WTC11 (cell line): ENCODE data around the gene STK32C. TPM values are rescaled to one million over a fixed set of nuclear protein-coding genes. Genes with fewer than 3 reads are reported as not detected.

Experiments
- ATAC-seq: fragments of 200-7000 bp; cut with Tn5 transposase; 2 replicates; pipeline ENCODE4 v1.10.0; 2021; ENCODE audit warnings: mild to moderate bottlenecking, moderate library complexity
- CTCF ChIA-PET: fragments of 300-600 bp; sonication (Branson Sonifier 250); formaldehyde crosslinking; loops from one replicate; lab custom pipeline; 2021; ENCODE audit warnings: antibody characterized with exemption; lab: Charles Lee
- POLR2A ChIA-PET: fragments of 350-600 bp; sonication (Branson Sonifier 250); formaldehyde crosslinking; loops from one replicate; lab custom pipeline; 2021; ENCODE audit warnings: antibody characterized with exemption; lab: Charles Lee
- DNase-seq: peaks from one replicate; pipeline ENCODE4 v3.0.0; 2021; ENCODE audit warnings: low spot score
- H3K27ac Mint-ChIP-seq: 2 replicates; pipeline ENCODE4 v1.8.0; 2021; ENCODE audit warnings: mixed read lengths
- H3K27me3 Mint-ChIP-seq: 2 replicates; pipeline ENCODE4 v1.8.0; 2021; ENCODE audit warnings: low read depth, mild to moderate bottlenecking, moderate library complexity, mixed read lengths
- H3K36me3 Mint-ChIP-seq: 2 replicates; pipeline ENCODE4 v1.8.0; 2021; ENCODE audit warnings: mixed read lengths
- H3K4me1 Mint-ChIP-seq: 2 replicates; pipeline ENCODE4 v1.8.0; 2022; ENCODE audit warnings: mixed read lengths
- H3K4me3 Mint-ChIP-seq: 2 replicates; pipeline ENCODE4 v1.8.0; 2021; ENCODE audit warnings: mild to moderate bottlenecking, moderate library complexity, mixed read lengths
- H3K9me3 Mint-ChIP-seq: 2 replicates; pipeline ENCODE4 v1.8.0; 2021; ENCODE audit warnings: mixed read lengths
- ELF4 ChIP-seq: sonication (generic); formaldehyde crosslinking; IDR thresholded peaks from 2 replicates; pipeline ENCODE4 v1.8.1; 2022; ENCODE audit warnings: low read depth, mild to moderate bottlenecking, moderate library complexity, missing genetic modification reagents
- FOXJ3 ChIP-seq: sonication (generic); formaldehyde crosslinking; IDR thresholded peaks from 2 replicates; pipeline ENCODE4 v1.9.0; 2021; ENCODE audit warnings: missing genetic modification reagents, mild to moderate bottlenecking, borderline replicate concordance
- KAT7 ChIP-seq: sonication (generic); formaldehyde crosslinking; IDR thresholded peaks from 2 replicates; pipeline ENCODE4 v1.8.1; 2023; ENCODE audit warnings: missing genetic modification reagents, mild to moderate bottlenecking, borderline replicate concordance
- NR1H2 ChIP-seq: sonication (generic); formaldehyde crosslinking; IDR thresholded peaks from 2 replicates; pipeline ENCODE4 v1.9.0; 2021; ENCODE audit warnings: mild to moderate bottlenecking, moderate library complexity, missing genetic modification reagents
- NR3C1 ChIP-seq: sonication (generic); formaldehyde crosslinking; conservative IDR thresholded peaks from 2 replicates; pipeline ENCODE4 v1.8.1; 2023; ENCODE audit warnings: low read depth, mild to moderate bottlenecking, missing genetic modification reagents
- RELA ChIP-seq: sonication (generic); formaldehyde crosslinking; IDR thresholded peaks from 2 replicates; pipeline ENCODE4 v1.8.1; 2022; ENCODE audit warnings: missing genetic modification reagents, mild to moderate bottlenecking, borderline replicate concordance
- RORB ChIP-seq: fragments of 250-450 bp; sonication (Bioruptor Pico); IDR thresholded peaks from 2 replicates; pipeline ENCODE4 v1.9.0; 2021; ENCODE audit warnings: mild to moderate bottlenecking
- USF2 ChIP-seq: sonication (generic); formaldehyde crosslinking; IDR thresholded peaks from 2 replicates; pipeline ENCODE4 v1.8.1; 2023; ENCODE audit warnings: mild to moderate bottlenecking, missing genetic modification reagents, moderate library complexity
- ZBTB21 ChIP-seq: sonication (generic); formaldehyde crosslinking; IDR thresholded peaks from 2 replicates; pipeline ENCODE4 v1.8.1; 2023; ENCODE audit warnings: mild to moderate bottlenecking, missing genetic modification reagents, borderline replicate concordance
- ZMAT4 ChIP-seq: fragments of 250-450 bp; sonication (Bioruptor Pico); IDR thresholded peaks from 2 replicates; pipeline ENCODE4 v1.9.0; 2021; ENCODE audit warnings: mild to moderate bottlenecking
- ZNF532 ChIP-seq: fragments of 250-450 bp; sonication (Bioruptor Pico); IDR thresholded peaks from 2 replicates; pipeline ENCODE4 v1.9.0; 2021; ENCODE audit warnings: mild to moderate bottlenecking, borderline replicate concordance
- total RNA-seq: library from RNA; stranded (reverse); gene quantifications from 3 replicates; pipeline ENCODE4 v1.2.3, GENCODE V29; 2021
- TF ChIP-seq, protein P1 (sequence below): sonication (generic); formaldehyde crosslinking; IDR thresholded peaks from 2 replicates; pipeline ENCODE4 v1.8.0; 2022; ENCODE audit warnings: missing genetic modification reagents

Gene STK32C
- total RNA-seq, 1 experiment from 2014 or later: 20.7 TPM

- TF ChIP-seq ZNF532 (CRISPR knock-in tag): no peak
- TF ChIP-seq ZBTB21: no peak
- TF ChIP-seq NR3C1 (CRISPR knock-in tag): no peak
- TF ChIP-seq, protein P1, sequence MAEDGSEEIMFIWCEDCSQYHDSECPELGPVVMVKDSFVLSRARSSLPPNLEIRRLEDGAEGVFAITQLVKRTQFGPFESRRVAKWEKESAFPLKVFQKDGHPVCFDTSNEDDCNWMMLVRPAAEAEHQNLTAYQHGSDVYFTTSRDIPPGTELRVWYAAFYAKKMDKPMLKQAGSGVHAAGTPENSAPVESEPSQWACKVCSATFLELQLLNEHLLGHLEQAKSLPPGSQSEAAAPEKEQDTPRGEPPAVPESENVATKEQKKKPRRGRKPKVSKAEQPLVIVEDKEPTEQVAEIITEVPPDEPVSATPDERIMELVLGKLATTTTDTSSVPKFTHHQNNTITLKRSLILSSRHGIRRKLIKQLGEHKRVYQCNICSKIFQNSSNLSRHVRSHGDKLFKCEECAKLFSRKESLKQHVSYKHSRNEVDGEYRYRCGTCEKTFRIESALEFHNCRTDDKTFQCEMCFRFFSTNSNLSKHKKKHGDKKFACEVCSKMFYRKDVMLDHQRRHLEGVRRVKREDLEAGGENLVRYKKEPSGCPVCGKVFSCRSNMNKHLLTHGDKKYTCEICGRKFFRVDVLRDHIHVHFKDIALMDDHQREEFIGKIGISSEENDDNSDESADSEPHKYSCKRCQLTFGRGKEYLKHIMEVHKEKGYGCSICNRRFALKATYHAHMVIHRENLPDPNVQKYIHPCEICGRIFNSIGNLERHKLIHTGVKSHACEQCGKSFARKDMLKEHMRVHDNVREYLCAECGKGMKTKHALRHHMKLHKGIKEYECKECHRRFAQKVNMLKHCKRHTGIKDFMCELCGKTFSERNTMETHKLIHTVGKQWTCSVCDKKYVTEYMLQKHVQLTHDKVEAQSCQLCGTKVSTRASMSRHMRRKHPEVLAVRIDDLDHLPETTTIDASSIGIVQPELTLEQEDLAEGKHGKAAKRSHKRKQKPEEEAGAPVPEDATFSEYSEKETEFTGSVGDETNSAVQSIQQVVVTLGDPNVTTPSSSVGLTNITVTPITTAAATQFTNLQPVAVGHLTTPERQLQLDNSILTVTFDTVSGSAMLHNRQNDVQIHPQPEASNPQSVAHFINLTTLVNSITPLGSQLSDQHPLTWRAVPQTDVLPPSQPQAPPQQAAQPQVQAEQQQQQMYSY: no peak
- TF ChIP-seq RELA: no peak
- no peak for TF ChIP-seq NR1H2 (CRISPR knock-in tag)
Measured at GRCh38 chr10:132299371-132300336, 8.1 kb downstream of the STK32C start (continued).

- no peaks in the 10 kb centered on the region for H3K9me3 Mint-ChIP-seq
- POLR2A ChIA-PET: no interaction called here
- no peaks in the 10 kb centered on the region for H3K27me3 Mint-ChIP-seq
- TF ChIP-seq, protein P1: peak; percentile 76
- TF ChIP-seq NR1H2 (CRISPR knock-in tag): no peak
- TF ChIP-seq, all 79 proteins: peak for 1
- peak; percentile 17 for ATAC-seq
- CTCF ChIA-PET: interaction anchor here (0.8 to 2.4 kb wide), 11 partner anchors 10 to 65 kb away, joined by 3 to 11 read pairs (median 3); partner anchors contain the start of genes LRRC27 and STK32C
- no peaks in the 10 kb centered on the region for H3K36me3 Mint-ChIP-seq
- peaks cover 10% of the 10 kb centered on the region for H3K4me1 Mint-ChIP-seq
- H3K4me3 Mint-ChIP-seq: no peak overlapping the region
- DNase-seq: no peak
- peak overlapping the region; percentile 53; the same call in 1 of the 2 replicates for H3K27ac Mint-ChIP-seq
Measured at GRCh38 chr10:132298038-132298881, 9.5 kb downstream of the STK32C start.

- Mint-ChIP-seq H3K27me3 (no peaks in the 10 kb centered on the region), H3K36me3 (no peaks in the 10 kb centered on the region), H3K9me3 (no peaks in the 10 kb centered on the region), H3K4me1 (peaks cover 10% of the 10 kb centered on the region), H3K4me3 (no peak overlapping the region), H3K27ac (peak overlapping the region; percentile 87; the same call in 1 of the 2 replicates)
- DNase-seq (peak; percentile 53), ATAC-seq (peak; percentile 62)
- POLR2A ChIA-PET: no interaction called here
- CTCF ChIA-PET: interaction anchor here (0.8 to 2.4 kb wide), 10 partner anchors 10 to 66 kb away, joined by 3 to 11 read pairs (median 3); partner anchors contain the start of genes LRRC27 and STK32C
- TF ChIP-seq ZMAT4 (CRISPR knock-in tag) (no peak), USF2 (CRISPR knock-in tag) (no peak), KAT7 (CRISPR knock-in tag) (no peak), RORB (CRISPR knock-in tag) (no peak), FOXJ3 (CRISPR knock-in tag) (no peak), ELF4 (CRISPR knock-in tag) (no peak)
Measured at GRCh38 chr10:132297526-132297925, 10.2 kb downstream of the STK32C start.
